ENCODE measurements around the gene CSF1. TPM values are rescaled to one million over a fixed set of nuclear protein-coding genes. Genes with fewer than 3 reads are reported as not detected.
A peak's percentile ranks its signal among the peaks of the same experiment; 100 is the strongest.

CSF1 gene
- total RNA-seq, 2 experiments from 2014 or later, result 77.6 to 143 TPM

DNA sequence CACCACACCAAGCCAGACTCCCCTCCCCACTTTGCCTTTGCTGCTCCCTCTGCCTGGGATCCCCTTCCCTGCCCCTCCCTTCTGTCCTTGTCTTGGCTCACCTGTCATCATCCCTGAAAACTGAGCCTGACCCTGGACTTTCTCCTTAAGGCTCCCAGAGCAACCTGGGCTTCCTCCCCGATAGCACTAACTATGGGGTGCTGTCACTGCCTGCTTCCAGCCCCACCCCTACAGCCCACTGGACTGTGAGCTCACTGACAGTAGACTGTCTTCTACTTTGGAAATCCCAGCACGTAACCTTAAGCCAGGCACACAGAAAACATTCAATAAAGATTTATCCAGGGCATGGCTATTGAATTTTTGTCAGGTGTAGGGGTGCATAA lies 9.5 kb upstream of the CSF1 start:
- H3K9me3 Mint-ChIP-seq (ENCODE audit: low read depth), result no peaks in the 10 kb centered on the region
- no peaks in the 10 kb centered on the region for H3K36me3 Mint-ChIP-seq
- CTCF ChIA-PET, result interaction anchor here (1.0 kb wide), 1 partner anchor 126 kb away, joined by 3 read pairs; no protein-coding TSS in a partner anchor
- no peaks in the 10 kb centered on the region for H3K27me3 Mint-ChIP-seq
- no peak overlapping the region for H3K4me3 Mint-ChIP-seq
- DNase-seq (no peak), ATAC-seq (no peak)
- H3K4me1 Mint-ChIP-seq, result peaks cover 22% of the 10 kb centered on the region
- H3K27ac Mint-ChIP-seq, result no peak overlapping the region

- no peak overlapping the region for H3K4me3 Mint-ChIP-seq
- H3K27me3 Mint-ChIP-seq, result no peaks in the 10 kb centered on the region
- H3K36me3 Mint-ChIP-seq, result no peaks in the 10 kb centered on the region
- peaks cover 27% of the 10 kb centered on the region for H3K4me1 Mint-ChIP-seq
- ATAC-seq, result no peak
- no peak overlapping the region for H3K27ac Mint-ChIP-seq
- DNase-seq, result peak; percentile 49
- no peaks in the 10 kb centered on the region for H3K9me3 Mint-ChIP-seq (ENCODE audit: low read depth)
- CTCF ChIA-PET, result interaction anchor here (1.0 kb wide), 1 partner anchor 127 kb away, joined by 3 read pairs; no protein-coding TSS in a partner anchor
These were observed 9.0 kb upstream of the CSF1 start for GRCh38 chr1:109901524-109902145.

- CTCF ChIA-PET, result interaction anchor here (1.0 to 1.7 kb wide), 4 partner anchors 12 to 128 kb away, joined by 3 to 4 read pairs (median 3); no protein-coding TSS in a partner anchor
- H3K27ac Mint-ChIP-seq, result no peak overlapping the region
- no peaks in the 10 kb centered on the region for H3K36me3 Mint-ChIP-seq
- peaks cover 31% of the 10 kb centered on the region for H3K4me1 Mint-ChIP-seq
- H3K9me3 Mint-ChIP-seq (ENCODE audit: low read depth), result no peaks in the 10 kb centered on the region
- ATAC-seq, result no peak
- no peak for DNase-seq
- H3K4me3 Mint-ChIP-seq, result no peak overlapping the region
- H3K27me3 Mint-ChIP-seq, result no peaks in the 10 kb centered on the region
These were observed 8.3 kb upstream of the CSF1 start for GRCh38 chr1:109902204-109902985.

DNA sequence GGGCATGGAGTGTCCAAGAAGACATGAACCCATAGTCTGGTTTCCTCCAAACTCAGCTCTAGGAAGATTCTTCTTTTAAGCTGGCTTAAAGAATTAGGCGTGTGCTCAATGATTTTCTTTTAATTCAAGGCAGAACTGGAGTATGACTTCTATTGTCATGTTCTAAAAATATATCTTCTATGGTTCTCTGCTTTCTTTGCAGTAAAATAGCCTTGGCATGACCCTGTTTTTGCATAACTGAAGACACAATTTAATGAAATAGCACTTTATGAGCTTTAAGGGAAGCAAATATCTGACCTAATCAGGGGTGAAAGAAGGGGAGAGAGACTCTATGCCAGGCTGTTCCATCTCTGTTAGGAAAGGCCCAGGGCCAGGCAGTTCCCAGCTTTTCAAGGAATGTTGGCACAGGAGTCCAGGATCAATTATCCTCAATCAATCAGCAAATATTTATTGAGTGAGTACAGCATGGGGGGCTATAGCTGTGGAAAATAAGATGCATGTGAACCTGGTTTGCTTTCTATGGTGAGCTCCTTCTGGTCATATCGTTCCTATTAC lies 7.2 kb upstream of the CSF1 start:
- ATAC-seq (no peak), DNase-seq (no peak)
- no peaks in the 10 kb centered on the region for H3K27me3 Mint-ChIP-seq
- H3K4me3 Mint-ChIP-seq, result no peak overlapping the region
- CTCF ChIA-PET, result interaction anchor here (0.6 to 2.6 kb wide), 6 partner anchors 11 to 122 kb away, joined by 3 to 20 read pairs (median 4); partner anchors contain the start of gene AHCYL1
- no peaks in the 10 kb centered on the region for H3K36me3 Mint-ChIP-seq
- H3K9me3 Mint-ChIP-seq (ENCODE audit: low read depth), result no peaks in the 10 kb centered on the region
- H3K27ac Mint-ChIP-seq, result no peak overlapping the region
- H3K4me1 Mint-ChIP-seq, result peaks cover 42% of the 10 kb centered on the region

- H3K27me3 Mint-ChIP-seq, result no peaks in the 10 kb centered on the region
- CTCF ChIA-PET, result interaction anchor here (0.6 to 2.6 kb wide), 6 partner anchors 10 to 123 kb away, joined by 3 to 20 read pairs (median 4); partner anchors contain the start of gene AHCYL1
- ATAC-seq (no peak), DNase-seq (no peak)
- no peak overlapping the region for H3K27ac Mint-ChIP-seq
- no peaks in the 10 kb centered on the region for H3K9me3 Mint-ChIP-seq (ENCODE audit: low read depth)
- H3K4me3 Mint-ChIP-seq, result no peak overlapping the region
- no peaks in the 10 kb centered on the region for H3K36me3 Mint-ChIP-seq
- H3K4me1 Mint-ChIP-seq, result peaks cover 50% of the 10 kb centered on the region
These were observed 6.4 kb upstream of the CSF1 start for GRCh38 chr1:109904105-109904817.

GRCh38 chr1:109905491-109905890 lies 5.2 kb upstream of the CSF1 start:
- peak overlapping the region; percentile 64 for H3K4me3 Mint-ChIP-seq
- H3K9me3 Mint-ChIP-seq (ENCODE audit: low read depth), result no peaks in the 10 kb centered on the region
- DNase-seq, result no peak
- no peak for ATAC-seq
- H3K27me3 Mint-ChIP-seq, result no peaks in the 10 kb centered on the region
- CTCF ChIA-PET, result interaction anchor here (0.7 to 2.6 kb wide), 4 partner anchors 9 to 114 kb away, joined by 3 to 20 read pairs (median 8); partner anchors contain the start of gene AHCYL1
- peak overlapping the region; percentile 97 for H3K27ac Mint-ChIP-seq
- H3K36me3 Mint-ChIP-seq, result no peaks in the 10 kb centered on the region
- peaks cover 62% of the 10 kb centered on the region for H3K4me1 Mint-ChIP-seq

DNA sequence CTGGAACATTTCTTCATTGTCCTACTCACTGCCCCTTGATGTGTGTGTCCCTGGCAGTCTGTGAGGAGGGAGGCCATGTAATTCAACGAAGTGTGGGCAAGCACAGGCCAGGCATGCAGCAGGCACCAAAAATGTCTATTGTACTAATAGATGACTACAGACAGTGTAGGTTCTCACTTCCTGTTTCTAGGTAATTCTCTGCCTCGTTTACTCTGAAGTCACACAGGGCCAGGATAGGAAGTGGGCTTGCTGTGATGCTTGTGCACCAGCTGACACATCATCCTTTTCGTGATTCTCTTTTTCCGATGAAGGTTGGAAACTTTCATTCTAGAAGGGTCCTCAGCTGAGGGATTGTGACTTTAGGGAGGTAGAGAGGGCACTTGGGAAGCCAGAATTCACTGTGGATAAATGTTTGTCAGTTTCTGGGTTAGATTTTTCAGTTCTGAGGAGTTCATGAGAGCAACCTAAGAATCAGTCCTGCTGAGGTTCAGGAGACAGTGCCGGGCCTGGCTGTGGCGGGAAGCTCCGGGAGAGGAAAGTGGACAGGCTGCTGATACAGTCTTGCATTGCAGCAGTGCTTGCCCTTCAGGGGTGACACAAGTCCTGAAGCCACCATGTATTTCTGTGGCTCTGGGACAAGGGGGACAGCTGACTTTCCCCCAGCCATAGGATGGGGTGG lies 4.3 kb upstream of the CSF1 start:
- Mint-ChIP-seq H3K27ac (peak overlapping the region; percentile 97), H3K27me3 (no peaks in the 10 kb centered on the region), H3K4me1 (peaks cover 60% of the 10 kb centered on the region), H3K9me3 (ENCODE audit: low read depth) (no peaks in the 10 kb centered on the region), H3K4me3 (peak overlapping the region; percentile 64), H3K36me3 (peaks cover under 1% of the 10 kb centered on the region)
- ATAC-seq (peak; percentile 92), DNase-seq (peak; percentile 86)
- CTCF ChIA-PET, result interaction anchor here (0.7 to 3.4 kb wide), 9 partner anchors 17 to 129 kb away, joined by 3 to 23 read pairs (median 4); partner anchors contain the start of gene AHCYL1

GRCh38 chr1:109906839-109907180 lies 3.8 kb upstream of the CSF1 start:
- H3K4me1 Mint-ChIP-seq, result peaks cover 59% of the 10 kb centered on the region
- DNase-seq (no peak), ATAC-seq (no peak)
- CTCF ChIA-PET, result interaction anchor here (0.7 to 3.4 kb wide), 9 partner anchors 16 to 129 kb away, joined by 3 to 23 read pairs (median 4); partner anchors contain the start of gene AHCYL1
- H3K4me3 Mint-ChIP-seq, result no peak overlapping the region
- peak overlapping the region; percentile 97 for H3K27ac Mint-ChIP-seq
- H3K36me3 Mint-ChIP-seq, result peaks cover 5% of the 10 kb centered on the region
- no peaks in the 10 kb centered on the region for H3K9me3 Mint-ChIP-seq (ENCODE audit: low read depth)
- H3K27me3 Mint-ChIP-seq, result no peaks in the 10 kb centered on the region

DNA sequence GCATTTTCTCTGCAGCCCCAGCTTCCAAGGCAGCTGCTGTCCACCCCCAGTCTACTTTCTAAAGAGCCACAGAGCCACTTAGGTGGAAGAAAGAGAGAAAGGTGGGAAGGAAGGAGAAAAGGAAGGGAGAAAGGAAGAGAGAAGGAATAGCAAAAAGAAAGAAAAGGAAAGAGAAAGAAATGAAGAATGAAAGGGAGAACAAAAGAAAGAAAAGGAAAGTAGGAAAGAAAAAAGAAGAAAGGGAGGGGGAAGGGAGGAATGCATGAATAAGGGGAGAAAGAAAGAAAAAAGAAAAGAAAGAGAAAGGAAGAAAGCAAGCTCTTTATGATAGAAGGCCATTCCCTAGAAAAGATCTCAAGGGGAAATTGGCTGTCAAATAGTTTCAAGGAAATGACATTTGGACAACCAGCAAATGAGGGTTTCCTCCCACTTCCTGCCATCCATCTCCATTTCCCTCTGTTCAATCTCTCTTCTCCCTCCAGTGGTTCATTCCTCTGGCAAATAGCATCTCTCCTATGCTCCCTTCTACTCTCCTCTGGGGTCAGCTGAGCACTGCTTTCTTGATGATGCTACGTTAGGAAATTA lies 3.4 kb upstream of the CSF1 start:
- DNase-seq (no peak), ATAC-seq (no peak)
- peaks cover 8% of the 10 kb centered on the region for H3K36me3 Mint-ChIP-seq
- H3K9me3 Mint-ChIP-seq (ENCODE audit: low read depth), result no peaks in the 10 kb centered on the region
- peak overlapping the region; percentile 97 for H3K27ac Mint-ChIP-seq
- H3K27me3 Mint-ChIP-seq, result no peaks in the 10 kb centered on the region
- H3K4me1 Mint-ChIP-seq, result peaks cover 62% of the 10 kb centered on the region
- no peak overlapping the region for H3K4me3 Mint-ChIP-seq
- CTCF ChIA-PET, result interaction anchor here (1.1 to 3.4 kb wide), 7 partner anchors 16 to 129 kb away, joined by 3 to 23 read pairs (median 5); partner anchors contain the start of gene AHCYL1

GRCh38 chr1:109908836-109909235 lies 1.8 kb upstream of the CSF1 start:
- ATAC-seq (no peak), DNase-seq (no peak)
- no peaks in the 10 kb centered on the region for H3K9me3 Mint-ChIP-seq (ENCODE audit: low read depth)
- peak overlapping the region; percentile 91 for H3K27ac Mint-ChIP-seq
- CTCF ChIA-PET, result interaction anchor here (0.9 to 3.4 kb wide), 4 partner anchors 71 to 131 kb away, joined by 3 to 23 read pairs (median 9); partner anchors contain the start of gene AHCYL1
- H3K27me3 Mint-ChIP-seq, result no peaks in the 10 kb centered on the region
- peaks cover 76% of the 10 kb centered on the region for H3K4me1 Mint-ChIP-seq
- H3K36me3 Mint-ChIP-seq, result peaks cover 18% of the 10 kb centered on the region
- no peak overlapping the region for H3K4me3 Mint-ChIP-seq

- Mint-ChIP-seq H3K27me3 (no peaks in the 10 kb centered on the region), H3K4me1 (peaks cover 80% of the 10 kb centered on the region), H3K27ac (peak overlapping the region; percentile 91), H3K36me3 (peaks cover 22% of the 10 kb centered on the region), H3K4me3 (peak overlapping the region; percentile 91), H3K9me3 (ENCODE audit: low read depth) (no peaks in the 10 kb centered on the region)
- no peak for DNase-seq
- no peak for ATAC-seq
- CTCF ChIA-PET, result no interaction called here
These were observed 1.1 kb upstream of the CSF1 start for GRCh38 chr1:109909561-109909960.
